Body of pancreas (tissue), 4 donors: Measurements from ENCODE around the gene ZNF394.

ENCODE experiments used
- CTCF ChIP-seq, 7 experiments: fragments of 450-650 bp in 4 of 7; fragments of 200-600 bp in 3 of 7; sonication (generic) in 3 of 7; IDR thresholded peaks; one replicate each; pipeline ENCODE4 v1.5.1; 2016 to 2019; ENCODE audit warnings: antibody characterized with exemption in 7 of 7
- POLR2A ChIP-seq, 3 donors: fragments of 450-650 bp; IDR thresholded peaks; one replicate each; pipeline ENCODE4 v1.6.1; 2016; ENCODE audit warnings: antibody characterized with exemption in 3 of 3, mild to moderate bottlenecking in 2 of 3

- TF ChIP-seq CTCF (IDR thresholded peaks at IDR 0.05): no peak
- TF ChIP-seq POLR2A (IDR thresholded peaks at IDR 0.05): no peak
Observed at GRCh38 chr7:99446096-99446495, 54.0 kb downstream of the ZNF394 start.
